ENCODE measurements around the gene SNX25. TPM values are rescaled to one million over a fixed set of nuclear protein-coding genes. Genes with fewer than 3 reads are reported as not detected.

The SNX25 gene
- total and polyA plus RNA-seq, 2 of the 13 experiments (the other 11 are each of a cell fraction or from before 2014, with no cell fraction given): 23.4 to 23.5 TPM

DNA sequence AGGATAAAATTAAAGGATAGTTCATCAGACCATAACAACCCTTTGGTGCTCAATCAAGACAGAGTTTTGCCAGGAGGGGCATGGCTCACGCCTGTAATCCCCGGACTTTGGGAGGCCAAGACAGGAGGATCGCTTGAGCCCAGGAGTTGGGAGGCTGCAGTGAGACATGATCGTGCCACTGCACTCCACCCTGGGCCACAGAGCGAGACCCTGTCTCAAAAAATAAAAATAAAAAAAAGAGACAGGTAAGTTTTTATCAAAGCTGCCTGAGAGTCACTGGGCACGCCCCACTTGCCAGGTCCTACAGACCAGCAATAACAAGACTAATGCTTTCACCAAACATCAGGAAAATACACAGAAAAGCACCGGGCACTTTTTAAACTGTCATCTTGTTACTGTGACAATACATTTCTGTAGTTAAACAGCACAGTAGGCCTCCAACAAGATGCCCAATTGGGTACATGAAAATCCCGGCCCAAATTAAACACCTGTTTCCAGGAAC, 6.4 kb upstream of the SNX25 start (continued):
- TF ChIP-seq, protein P1, sequence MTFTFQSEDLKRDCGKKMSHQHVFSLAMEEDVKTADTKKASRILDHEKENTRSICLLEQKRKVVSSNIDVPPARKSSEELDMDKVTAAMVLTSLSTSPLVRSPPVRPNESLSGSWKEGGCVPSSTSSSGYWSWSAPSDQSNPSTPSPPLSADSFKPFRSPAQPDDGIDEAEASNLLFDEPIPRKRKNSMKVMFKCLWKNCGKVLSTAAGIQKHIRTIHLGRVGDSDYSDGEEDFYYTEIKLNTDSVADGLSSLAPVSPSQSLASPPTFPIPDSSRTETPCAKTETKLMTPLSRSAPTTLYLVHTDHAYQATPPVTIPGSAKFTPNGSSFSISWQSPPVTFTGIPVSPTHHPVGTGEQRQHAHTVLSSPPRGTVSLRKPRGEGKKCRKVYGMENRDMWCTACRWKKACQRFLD (CRISPR knock-in tag; IDR thresholded peaks at IDR 0.05; ENCODE audit: borderline replicate concordance): no peak
- TF ChIP-seq ZNF432 (CRISPR knock-in tag; IDR thresholded peaks at IDR 0.05; ENCODE audit: borderline replicate concordance) (no peak), ZNF253 (CRISPR knock-in tag; IDR thresholded peaks at IDR 0.05; ENCODE audit: borderline replicate concordance) (0 out of 2 replicates have a peak, but pooled peaks have one; percentile 5), TEAD2 (CRISPR knock-in tag; IDR thresholded peaks at IDR 0.05) (no peak), ZNF670 (CRISPR knock-in tag; IDR thresholded peaks at IDR 0.05; ENCODE audit: borderline replicate concordance) (no peak), NONO (IDR thresholded peaks at IDR 0.05) (no peak), NONO (CRISPR knock-in tag; conservative IDR thresholded peaks at IDR 0.05) (no peak), CHD2 (IDR thresholded peaks at IDR 0.05; ENCODE audit: low read depth, low read length) (no peak), PHB2 (IDR thresholded peaks at IDR 0.05; ENCODE audit: partially characterized antibody) (no peak), ZNF180 (CRISPR knock-in tag; IDR thresholded peaks at IDR 0.05; ENCODE audit: borderline replicate concordance, low read depth) (no peak), RFX3 (CRISPR knock-in tag; IDR thresholded peaks at IDR 0.05) (no peak), ZNF75D (CRISPR knock-in tag; IDR thresholded peaks at IDR 0.05; ENCODE audit: borderline replicate concordance) (no peak), HHEX (CRISPR knock-in tag; IDR thresholded peaks at IDR 0.05) (no peak), PITX1 (CRISPR knock-in tag; IDR thresholded peaks at IDR 0.05) (no peak), ZNF430 (CRISPR knock-in tag; IDR thresholded peaks at IDR 0.05) (no peak), REL (CRISPR knock-in tag; conservative IDR thresholded peaks at IDR 0.05) (0 out of 2 replicates have a peak, but pooled peaks have one; percentile 27), NFIB (CRISPR knock-in tag; IDR thresholded peaks at IDR 0.05; ENCODE audit: borderline replicate concordance) (no peak), ZNF121 (CRISPR knock-in tag; IDR thresholded peaks at IDR 0.05) (peak; percentile 70), ZNF10 (CRISPR knock-in tag; IDR thresholded peaks at IDR 0.05; ENCODE audit: borderline replicate concordance, low read depth) (no peak)
- TF ChIP-seq, protein P2, sequence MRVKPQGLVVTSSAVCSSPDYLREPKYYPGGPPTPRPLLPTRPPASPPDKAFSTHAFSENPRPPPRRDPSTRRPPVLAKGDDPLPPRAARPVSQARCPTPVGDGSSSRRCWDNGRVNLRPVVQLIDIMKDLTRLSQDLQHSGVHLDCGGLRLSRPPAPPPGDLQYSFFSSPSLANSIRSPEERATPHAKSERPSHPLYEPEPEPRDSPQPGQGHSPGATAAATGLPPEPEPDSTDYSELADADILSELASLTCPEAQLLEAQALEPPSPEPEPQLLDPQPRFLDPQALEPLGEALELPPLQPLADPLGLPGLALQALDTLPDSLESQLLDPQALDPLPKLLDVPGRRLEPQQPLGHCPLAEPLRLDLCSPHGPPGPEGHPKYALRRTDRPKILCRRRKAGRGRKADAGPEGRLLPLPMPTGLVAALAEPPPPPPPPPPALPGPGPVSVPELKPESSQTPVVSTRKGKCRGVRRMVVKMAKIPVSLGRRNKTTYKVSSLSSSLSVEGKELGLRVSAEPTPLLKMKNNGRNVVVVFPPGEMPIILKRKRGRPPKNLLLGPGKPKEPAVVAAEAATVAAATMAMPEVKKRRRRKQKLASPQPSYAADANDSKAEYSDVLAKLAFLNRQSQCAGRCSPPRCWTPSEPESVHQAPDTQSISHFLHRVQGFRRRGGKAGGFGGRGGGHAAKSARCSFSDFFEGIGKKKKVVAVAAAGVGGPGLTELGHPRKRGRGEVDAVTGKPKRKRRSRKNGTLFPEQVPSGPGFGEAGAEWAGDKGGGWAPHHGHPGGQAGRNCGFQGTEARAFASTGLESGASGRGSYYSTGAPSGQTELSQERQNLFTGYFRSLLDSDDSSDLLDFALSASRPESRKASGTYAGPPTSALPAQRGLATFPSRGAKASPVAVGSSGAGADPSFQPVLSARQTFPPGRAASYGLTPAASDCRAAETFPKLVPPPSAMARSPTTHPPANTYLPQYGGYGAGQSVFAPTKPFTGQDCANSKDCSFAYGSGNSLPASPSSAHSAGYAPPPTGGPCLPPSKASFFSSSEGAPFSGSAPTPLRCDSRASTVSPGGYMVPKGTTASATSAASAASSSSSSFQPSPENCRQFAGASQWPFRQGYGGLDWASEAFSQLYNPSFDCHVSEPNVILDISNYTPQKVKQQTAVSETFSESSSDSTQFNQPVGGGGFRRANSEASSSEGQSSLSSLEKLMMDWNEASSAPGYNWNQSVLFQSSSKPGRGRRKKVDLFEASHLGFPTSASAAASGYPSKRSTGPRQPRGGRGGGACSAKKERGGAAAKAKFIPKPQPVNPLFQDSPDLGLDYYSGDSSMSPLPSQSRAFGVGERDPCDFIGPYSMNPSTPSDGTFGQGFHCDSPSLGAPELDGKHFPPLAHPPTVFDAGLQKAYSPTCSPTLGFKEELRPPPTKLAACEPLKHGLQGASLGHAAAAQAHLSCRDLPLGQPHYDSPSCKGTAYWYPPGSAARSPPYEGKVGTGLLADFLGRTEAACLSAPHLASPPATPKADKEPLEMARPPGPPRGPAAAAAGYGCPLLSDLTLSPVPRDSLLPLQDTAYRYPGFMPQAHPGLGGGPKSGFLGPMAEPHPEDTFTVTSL (CRISPR knock-in tag; IDR thresholded peaks at IDR 0.05; ENCODE audit: borderline replicate concordance): 0 out of 2 replicates have a peak, but pooled peaks have one; percentile 28
- TF ChIP-seq, protein P3, sequence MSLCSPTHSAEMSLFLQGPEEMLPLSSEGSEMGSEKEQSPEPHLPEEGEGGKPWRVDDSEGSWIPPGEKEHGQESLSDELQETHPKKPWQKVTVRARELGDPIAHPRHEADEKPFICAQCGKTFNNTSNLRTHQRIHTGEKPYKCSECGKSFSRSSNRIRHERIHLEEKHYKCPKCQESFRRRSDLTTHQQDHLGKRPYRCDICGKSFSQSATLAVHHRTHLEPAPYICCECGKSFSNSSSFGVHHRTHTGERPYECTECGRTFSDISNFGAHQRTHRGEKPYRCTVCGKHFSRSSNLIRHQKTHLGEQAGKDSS (CRISPR knock-in tag; IDR thresholded peaks at IDR 0.05; ENCODE audit: borderline replicate concordance, low read depth): no peak
- TF ChIP-seq, protein P4, sequence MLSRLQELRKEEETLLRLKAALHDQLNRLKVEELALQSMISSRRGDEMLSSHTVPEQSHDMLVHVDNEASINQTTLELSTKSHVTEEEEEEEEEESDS (CRISPR knock-in tag; IDR thresholded peaks at IDR 0.05; ENCODE audit: borderline replicate concordance): no peak
